HG03064 (cell line): ENCODE data around the gene OR2A42.
"Not testable (repeated sequence)": the region's sequence is repeated elsewhere in the genome, so short reads cannot be mapped to it uniquely, and the experiment has no call there.

Experiments used
- ATAC-seq: cut with Tn5 transposase; IDR thresholded peaks from one replicate; pipeline ENCODE4 v1.9.1; 2021; ENCODE audit warnings: low read depth; ENCODE audit not compliant: unreplicated experiment

Gene OR2A42, protein sequence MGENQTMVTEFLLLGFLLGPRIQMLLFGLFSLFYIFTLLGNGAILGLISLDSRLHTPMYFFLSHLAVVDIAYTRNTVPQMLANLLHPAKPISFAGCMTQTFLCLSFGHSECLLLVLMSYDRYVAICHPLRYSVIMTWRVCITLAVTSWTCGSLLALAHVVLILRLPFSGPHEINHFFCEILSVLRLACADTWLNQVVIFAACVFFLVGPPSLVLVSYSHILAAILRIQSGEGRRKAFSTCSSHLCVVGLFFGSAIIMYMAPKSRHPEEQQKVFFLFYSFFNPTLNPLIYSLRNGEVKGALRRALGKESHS

DNA sequence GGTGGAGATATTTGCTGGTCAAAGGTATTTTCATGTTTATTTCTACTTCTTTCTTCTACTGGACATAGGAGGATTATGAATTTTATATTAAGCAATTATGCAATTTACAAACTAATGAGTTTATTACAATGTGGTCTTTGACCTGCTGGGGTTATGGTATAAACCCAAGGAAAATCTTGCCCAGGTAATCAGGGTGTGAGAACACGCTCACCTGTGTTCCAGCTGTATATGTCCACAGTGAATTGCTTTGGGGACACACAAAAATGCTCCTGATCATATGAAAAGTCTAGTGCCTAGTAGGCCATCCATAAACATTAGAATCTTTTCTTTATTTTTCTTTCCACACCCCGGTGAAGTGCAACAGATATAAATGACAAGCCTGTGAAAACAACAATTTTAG lies at the start of gene OR2A42:
Gene OR2A42, minus strand, starts transcription at position 241 of the 400 bp plus-strand sequence. CDS start 6,762 bp downstream, outside the sequence.
- ATAC-seq: not testable (repeated sequence)

- ATAC-seq: not testable (repeated sequence)
Observed at GRCh38 chr7:144287171-144287784, 47.9 kb upstream of the OR2A42 start.

DNA sequence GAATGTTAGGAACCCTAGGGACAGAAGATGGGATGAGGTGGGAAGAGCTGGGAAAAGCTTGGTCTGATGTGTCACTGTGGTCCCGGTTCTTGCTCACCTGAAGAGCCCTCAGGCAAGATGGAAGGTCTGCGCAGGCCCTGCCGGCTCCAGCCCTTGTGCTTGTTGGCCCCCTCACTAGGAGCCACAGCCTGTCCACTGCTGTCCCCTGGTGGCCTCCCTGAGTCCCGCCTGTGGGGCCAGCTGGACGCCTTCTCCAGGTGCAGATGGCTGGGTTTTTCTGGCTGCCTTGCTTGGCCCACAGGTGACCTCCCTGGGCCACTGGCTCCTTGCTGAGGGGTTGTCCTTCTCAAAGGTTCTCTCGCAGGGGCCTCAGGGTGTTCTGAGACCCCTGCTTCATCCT lies 44.3 kb upstream of the OR2A42 start:
- not testable (repeated sequence) for ATAC-seq

DNA sequence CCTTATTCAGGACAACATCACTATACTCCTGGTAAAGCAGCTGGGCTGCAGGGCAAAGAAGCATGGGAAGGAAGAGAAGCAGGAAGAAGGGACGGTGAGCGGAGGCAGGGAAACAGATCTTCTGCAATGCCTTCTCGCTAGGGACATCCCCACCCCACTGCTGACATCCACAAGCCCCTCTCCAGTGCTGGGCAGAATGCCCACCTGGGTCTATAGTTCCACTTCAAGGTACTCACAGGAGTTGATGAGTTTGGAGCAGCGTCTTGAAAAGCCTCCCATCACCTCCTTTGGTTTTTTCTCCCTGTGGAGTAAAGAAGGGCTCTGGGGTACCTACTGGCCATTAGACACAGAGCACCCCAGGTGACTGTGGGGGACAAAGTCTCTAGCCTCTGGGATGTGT lies 43.1 kb upstream of the OR2A42 start:
- not testable (repeated sequence) for ATAC-seq

DNA sequence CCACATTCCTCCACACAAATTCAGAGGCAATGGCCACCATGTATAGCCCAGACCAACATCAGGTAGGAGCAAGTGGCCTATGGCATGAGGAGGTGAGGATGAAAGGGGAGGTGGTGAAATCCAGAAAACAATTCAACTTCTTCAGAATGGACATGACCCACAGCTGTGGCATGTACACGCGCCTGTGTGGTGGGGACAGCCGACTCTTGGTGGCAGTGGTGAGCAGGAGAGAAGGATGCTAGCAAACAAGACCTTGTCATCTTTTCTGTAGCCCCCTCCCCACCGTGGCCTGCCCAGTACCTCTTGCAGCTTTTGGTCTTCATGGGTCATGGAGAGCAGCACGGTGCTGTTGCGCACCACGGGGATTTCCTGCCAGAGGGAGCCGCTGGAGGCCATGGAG lies 42.6 kb upstream of the OR2A42 start:
- not testable (repeated sequence) for ATAC-seq

GRCh38 chr7:144280010-144280409 lies 40.6 kb upstream of the OR2A42 start:
- not testable (repeated sequence) for ATAC-seq

- ATAC-seq: not testable (repeated sequence)
Observed at GRCh38 chr7:144275281-144275680, 35.9 kb upstream of the OR2A42 start.

DNA sequence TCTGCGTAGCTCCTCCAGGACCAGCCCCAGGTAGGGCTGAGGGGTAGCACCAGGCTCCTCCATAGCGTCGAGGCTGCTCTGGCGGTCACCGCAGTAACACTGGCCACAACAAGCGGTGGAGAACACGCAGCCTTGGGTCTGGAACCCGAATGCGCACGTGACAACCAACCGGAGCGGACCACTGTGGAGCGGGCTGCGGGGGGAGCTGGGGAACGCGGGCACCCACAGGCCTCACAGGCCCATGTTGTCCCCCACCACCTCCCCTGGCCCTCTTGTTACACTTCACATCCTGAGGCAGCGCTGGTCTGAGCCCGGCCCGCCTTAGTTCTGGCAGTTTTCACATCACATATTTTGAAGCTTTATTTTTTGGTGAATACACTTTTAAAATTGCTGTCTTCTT lies 29.8 kb upstream of the OR2A42 start, which contains the start of gene CTAGE8:
Gene CTAGE8, minus strand, starts transcription at position 101 of the 400 bp plus-strand sequence. Its CDS starts 38 bp downstream, at position 63.
- ATAC-seq: not testable (repeated sequence)

GRCh38 chr7:144264692-144265091 lies 25.3 kb upstream of the OR2A42 start, which contains the start of gene OR2A7:
TSS of gene OR2A7 (minus strand) at chr7:144264792. CDS start at chr7:144259628, 5,164 bp downstream.
- ATAC-seq: not testable (repeated sequence)

DNA sequence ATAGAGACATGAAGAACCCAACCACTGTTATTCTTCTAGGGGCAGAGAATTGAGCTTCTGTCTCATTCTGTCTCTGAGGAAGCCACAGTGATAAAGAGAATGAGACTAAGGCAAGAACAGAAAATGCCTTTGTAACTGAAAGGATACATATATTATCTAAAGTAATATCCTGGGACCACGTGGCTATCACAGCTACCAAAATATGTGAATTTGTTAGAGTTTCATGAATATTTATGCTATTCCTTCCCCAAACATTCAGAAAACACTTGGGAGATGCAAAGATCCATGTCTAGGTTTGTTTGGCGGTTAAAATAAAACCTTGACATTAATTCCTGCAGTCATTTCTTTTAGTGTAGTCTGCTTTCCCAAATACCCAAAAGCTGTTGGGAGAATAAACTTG lies 22.7 kb upstream of the OR2A42 start:
- ATAC-seq: not testable (repeated sequence)

DNA sequence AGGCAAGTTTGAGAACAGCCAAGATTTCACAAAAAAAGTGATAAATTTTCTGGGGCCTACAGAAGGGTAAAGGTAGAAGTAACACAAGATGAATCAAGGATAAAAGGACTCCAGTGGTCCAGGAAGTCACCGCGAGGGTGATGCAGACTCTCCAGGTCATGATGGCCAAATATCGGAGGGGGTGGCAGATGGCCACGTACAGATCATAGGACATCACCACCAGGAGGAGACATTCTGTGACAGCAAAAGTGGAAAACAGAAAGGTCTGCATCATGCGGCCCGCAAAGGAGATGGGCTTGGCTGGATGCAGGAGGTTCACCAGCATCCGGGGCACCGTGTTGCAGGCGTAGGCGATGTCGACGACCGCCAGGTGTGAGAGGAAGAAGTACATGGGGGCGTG lies 19.7 kb upstream of the OR2A42 start:
- ATAC-seq: not testable (repeated sequence)

GRCh38 chr7:144256112-144256511 lies 16.7 kb upstream of the OR2A42 start:
- no peak for ATAC-seq

GRCh38 chr7:144255471-144255897 lies 16.1 kb upstream of the OR2A42 start:
- ATAC-seq: no peak

DNA sequence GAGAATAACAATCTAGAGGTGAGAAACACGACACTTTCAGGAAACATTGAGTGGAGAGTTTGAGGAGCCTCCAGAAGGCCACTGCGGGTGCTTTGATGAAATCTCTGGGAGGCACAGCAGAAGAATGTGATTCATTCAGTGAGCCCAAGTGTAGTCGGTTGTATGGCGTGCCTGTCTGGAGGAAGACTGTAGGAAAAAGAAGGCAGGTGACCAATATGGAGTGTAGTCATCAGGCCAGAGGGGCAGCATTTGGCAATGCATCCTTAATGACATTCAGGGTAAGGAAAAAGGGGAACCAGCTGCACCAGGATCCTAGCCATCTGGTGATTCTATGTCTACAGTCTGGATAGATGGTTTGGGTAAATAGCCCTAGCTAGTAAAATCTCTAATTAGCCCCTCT lies 12.9 kb upstream of the OR2A42 start:
- ATAC-seq: not testable (repeated sequence)

DNA sequence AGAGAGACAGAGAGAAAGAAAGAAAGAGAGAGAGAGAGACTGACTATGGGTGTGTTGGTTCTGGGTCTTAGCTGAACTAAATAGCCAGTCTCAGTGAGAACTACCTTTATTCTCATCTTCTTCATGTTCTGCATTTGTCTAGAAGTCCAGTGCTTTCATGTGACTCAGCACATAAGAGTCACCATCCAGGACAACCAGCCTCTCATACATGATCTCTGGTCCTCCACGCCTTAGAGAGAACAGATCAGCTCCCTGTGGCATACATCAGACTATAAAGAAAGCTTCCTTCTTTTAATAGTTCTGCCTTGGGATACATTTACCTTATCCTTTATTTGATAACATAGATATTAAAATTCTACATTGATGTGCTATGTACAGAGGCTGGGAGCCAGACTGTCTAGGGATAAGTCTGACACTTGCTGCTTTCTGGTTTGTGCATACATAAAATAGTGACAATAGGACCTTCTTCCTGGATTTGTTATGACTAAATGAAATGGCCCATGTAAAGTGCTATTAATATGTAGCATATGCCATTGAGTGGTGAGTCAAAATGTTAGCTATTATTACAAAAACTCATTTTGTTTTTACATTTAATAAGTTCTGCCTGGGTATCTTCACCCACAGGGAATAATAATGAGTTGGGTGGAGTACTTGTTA lies 8.4 kb upstream of the OR2A42 start:
- ATAC-seq: not testable (repeated sequence)

DNA sequence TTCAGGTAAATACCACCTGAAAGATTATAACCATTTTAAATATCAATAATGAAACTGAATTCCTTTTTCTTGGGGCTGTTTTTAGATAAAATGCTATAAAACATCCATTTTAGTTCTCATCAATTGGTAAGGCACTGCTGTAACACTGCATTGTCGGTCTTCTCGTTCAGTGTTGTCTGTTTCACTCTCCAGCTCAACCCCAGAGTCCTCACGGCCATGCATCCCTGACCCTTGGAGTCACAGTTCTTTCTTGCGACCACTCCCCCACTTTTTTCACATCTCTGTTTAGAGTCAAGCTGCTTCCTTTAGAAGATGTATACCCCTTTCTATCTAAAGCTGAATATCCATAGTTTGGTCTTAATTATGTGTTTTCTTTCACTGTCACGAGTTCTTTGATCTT lies 7.6 kb upstream of the OR2A42 start:
- not testable (repeated sequence) for ATAC-seq

- not testable (repeated sequence) for ATAC-seq
Observed at GRCh38 chr7:144245372-144245771, 6.0 kb upstream of the OR2A42 start.

DNA sequence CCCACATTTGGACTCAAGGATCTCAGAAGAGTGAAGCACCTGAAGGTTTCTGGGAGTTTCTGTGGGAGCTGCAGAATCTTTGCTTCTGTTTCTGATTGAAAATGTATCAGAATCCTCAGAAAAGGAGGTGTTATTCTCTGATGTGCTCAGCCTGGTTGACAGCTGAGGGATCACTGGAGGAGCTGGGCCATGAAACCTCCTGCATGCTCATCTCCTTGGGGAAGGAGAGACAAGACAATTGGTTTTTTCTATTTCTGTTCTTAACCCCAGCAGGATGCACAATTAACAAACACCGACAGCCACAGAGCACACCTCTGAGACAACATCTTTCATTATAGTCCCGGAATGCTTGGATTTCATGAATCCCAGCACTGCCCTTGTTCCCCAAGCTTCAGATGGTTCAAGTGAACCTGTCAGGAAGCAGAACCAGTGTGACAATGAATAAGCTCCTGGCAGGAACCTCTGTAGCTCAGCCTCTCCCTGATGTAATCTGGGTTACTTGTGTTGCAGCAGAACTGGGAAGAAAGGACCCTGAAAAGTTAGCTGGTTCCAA lies 799 bp downstream of the OR2A42 start:
- ATAC-seq: not testable (repeated sequence)

- ATAC-seq: not testable (repeated sequence)
Observed at GRCh38 chr7:144233039-144233438, 6.4 kb downstream of the OR2A42 start.

DNA sequence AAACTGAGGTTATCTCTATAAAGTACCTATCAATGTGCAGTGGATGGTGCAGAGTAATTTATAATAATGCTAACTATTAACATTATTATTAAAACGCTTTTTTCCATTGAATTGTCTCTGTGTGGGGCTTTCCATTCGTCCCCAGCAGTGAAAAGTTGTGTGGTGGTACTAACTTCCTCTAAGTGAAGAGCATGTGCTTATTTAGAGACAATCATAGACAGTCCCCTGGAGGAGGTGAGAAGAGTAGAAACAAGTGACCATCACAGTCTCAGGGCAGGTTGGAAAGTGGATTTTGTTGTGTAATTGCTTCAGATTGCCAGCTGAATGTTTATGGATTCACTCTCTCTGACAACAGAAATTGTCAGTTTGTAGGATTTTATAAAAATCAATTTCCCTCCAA lies 8.4 kb downstream of the OR2A42 start:
- ATAC-seq: not testable (repeated sequence)

- ATAC-seq: not testable (repeated sequence)
Observed at GRCh38 chr7:144228810-144229209, 10.6 kb downstream of the OR2A42 start.
